GM19043 (cell line): ENCODE measurements around the gene KCTD20.
"Not testable (repeated sequence)": the region's sequence is repeated elsewhere in the genome, so short reads cannot be mapped to it uniquely, and the experiment has no call there.

Experiments used
- ATAC-seq: cut with Tn5 transposase; IDR thresholded peaks from one replicate; pipeline ENCODE4 v1.9.1; 2021; ENCODE audit warnings: low read depth; ENCODE audit not compliant: unreplicated experiment

Gene KCTD20

GRCh38 chr6:36443471-36444428 lies 950 bp downstream of the KCTD20 start:
- no peak for ATAC-seq

GRCh38 chr6:36444470-36444869 lies 1.7 kb downstream of the KCTD20 start:
- ATAC-seq = no peak

- ATAC-seq = no peak
Observed at GRCh38 chr6:36445621-36446020, 2.8 kb downstream of the KCTD20 start.

- not testable (repeated sequence) for ATAC-seq
Observed at GRCh38 chr6:36449173-36449572, 6.4 kb downstream of the KCTD20 start.

- not testable (repeated sequence) for ATAC-seq
Observed at GRCh38 chr6:36452897-36453296, 10.1 kb downstream of the KCTD20 start.

GRCh38 chr6:36455486-36456027 lies 12.8 kb downstream of the KCTD20 start:
- no peak for ATAC-seq

GRCh38 chr6:36459501-36459900 lies 16.7 kb downstream of the KCTD20 start:
- ATAC-seq = no peak

GRCh38 chr6:36460916-36461315 lies 18.1 kb downstream of the KCTD20 start:
- no peak for ATAC-seq

- no peak for ATAC-seq
Observed at GRCh38 chr6:36461646-36462045, 18.8 kb downstream of the KCTD20 start.

- no peak for ATAC-seq
Observed at GRCh38 chr6:36463676-36464075, 20.9 kb downstream of the KCTD20 start.

- no peak for ATAC-seq
Observed at GRCh38 chr6:36464233-36464632, 21.4 kb downstream of the KCTD20 start.

GRCh38 chr6:36467625-36468024 lies 24.8 kb downstream of the KCTD20 start:
- no peak for ATAC-seq

- ATAC-seq = no peak
Observed at GRCh38 chr6:36469148-36469661, 26.4 kb downstream of the KCTD20 start.

- no peak for ATAC-seq
Observed at GRCh38 chr6:36469946-36470345, 27.1 kb downstream of the KCTD20 start.

GRCh38 chr6:36478051-36478526 lies 35.3 kb downstream of the KCTD20 start:
- ATAC-seq = no peak

GRCh38 chr6:36479256-36479655 lies 36.5 kb downstream of the KCTD20 start:
- ATAC-seq = no peak

- ATAC-seq = not testable (repeated sequence)
Observed at GRCh38 chr6:36483326-36483725, 40.5 kb downstream of the KCTD20 start.

- ATAC-seq = no peak
Observed at GRCh38 chr6:36484736-36485135, 41.9 kb downstream of the KCTD20 start.

- no peak for ATAC-seq
Observed at GRCh38 chr6:36487698-36488097, 44.9 kb downstream of the KCTD20 start.

GRCh38 chr6:36488221-36488620 lies 45.4 kb downstream of the KCTD20 start:
- no peak for ATAC-seq

GRCh38 chr6:36489426-36489825 lies 46.6 kb downstream of the KCTD20 start:
- ATAC-seq = no peak
